ENCODE data around the gene NEU4. TPM values are rescaled to one million over a fixed set of nuclear protein-coding genes. Genes with fewer than 3 reads are reported as not detected.

NEU4 gene
- total and polyA plus RNA-seq, 2 donors from 2014 or later, result 0.76 to 2.8 TPM

- no peaks in the 10 kb centered on the region for H3K27me3 ChIP-seq (ENCODE audit: control insufficient read depth, insufficient read depth, low read length)
- no peaks in the 10 kb centered on the region for H3K36me3 ChIP-seq (ENCODE audit: control insufficient read depth in 2 of 3, insufficient read depth in 3 of 3, low read length in 3 of 3)
- DNase-seq (no peak), FAIRE-seq (no peak)
- no peaks in the 10 kb centered on the region for H3K9me3 ChIP-seq (ENCODE audit: control insufficient read depth in 2 of 3, insufficient read depth in 1 of 3, low read length in 3 of 3)
- intact Hi-C loops (cut with DNase I), result no loop called here
- no peak overlapping the region for H3K4me3 ChIP-seq (ENCODE audit: low read length in 3 of 3)
- H3K4me1 ChIP-seq (ENCODE audit: control insufficient read depth in 2 of 3, insufficient read depth in 2 of 3, low read depth in 1 of 3, low read length in 3 of 3), result no peaks in the 10 kb centered on the region
- no peak overlapping the region for H3K27ac ChIP-seq (ENCODE audit: low read depth in 2 of 2, low read length in 2 of 2)
- H3K9ac ChIP-seq (ENCODE audit: low read length in 3 of 3), result no peak overlapping the region
- TF ChIP-seq CTCF (IDR thresholded peaks at IDR 0.05; ENCODE audit: borderline replicate concordance, extremely low read depth, insufficient read depth), result no peak
Observed at GRCh38 chr2:241796209-241796608, 12.8 kb upstream of the NEU4 start.

GRCh38 chr2:241796610-241797138, 12.3 kb upstream of the NEU4 start:
- Histone ChIP-seq H3K4me1 (ENCODE audit: control insufficient read depth in 2 of 3, insufficient read depth in 2 of 3, low read depth in 1 of 3, low read length in 3 of 3) (no peaks in the 10 kb centered on the region), H3K27me3 (ENCODE audit: control insufficient read depth, insufficient read depth, low read length) (no peaks in the 10 kb centered on the region), H3K4me3 (ENCODE audit: low read length in 3 of 3) (no peak overlapping the region), H3K36me3 (ENCODE audit: control insufficient read depth in 2 of 3, insufficient read depth in 3 of 3, low read length in 3 of 3) (no peaks in the 10 kb centered on the region), H3K9ac (ENCODE audit: low read length in 3 of 3) (no peak overlapping the region), H3K27ac (ENCODE audit: low read depth in 2 of 2, low read length in 2 of 2) (no peak overlapping the region), H3K9me3 (ENCODE audit: control insufficient read depth in 2 of 3, insufficient read depth in 1 of 3, low read length in 3 of 3) (no peaks in the 10 kb centered on the region)
- FAIRE-seq (no peak), DNase-seq (peak in 1 of 5 donors; percentile 71)
- intact Hi-C loops (cut with DNase I), result no loop called here
- TF ChIP-seq CTCF (IDR thresholded peaks at IDR 0.05; ENCODE audit: borderline replicate concordance, extremely low read depth, insufficient read depth), result no peak

GRCh38 chr2:241797441-241798080, 11.4 kb upstream of the NEU4 start:
- H3K27me3 ChIP-seq (ENCODE audit: control insufficient read depth, insufficient read depth, low read length), result no peaks in the 10 kb centered on the region
- intact Hi-C loops (cut with DNase I), result no loop called here

More at GRCh38 chr2:241797441-241798080, 11.4 kb upstream of the NEU4 start:
- Histone ChIP-seq H3K36me3 (ENCODE audit: control insufficient read depth in 2 of 3, insufficient read depth in 3 of 3, low read length in 3 of 3) (no peaks in the 10 kb centered on the region), H3K27ac (ENCODE audit: low read depth in 2 of 2, low read length in 2 of 2) (no peak overlapping the region), H3K4me1 (ENCODE audit: control insufficient read depth in 2 of 3, insufficient read depth in 2 of 3, low read depth in 1 of 3, low read length in 3 of 3) (no peaks in the 10 kb centered on the region), H3K4me3 (ENCODE audit: low read length in 3 of 3) (no peak overlapping the region), H3K9me3 (ENCODE audit: control insufficient read depth in 2 of 3, insufficient read depth in 1 of 3, low read length in 3 of 3) (no peaks in the 10 kb centered on the region), H3K9ac (ENCODE audit: low read length in 3 of 3) (no peak overlapping the region)
- TF ChIP-seq CTCF (IDR thresholded peaks at IDR 0.05; ENCODE audit: borderline replicate concordance, extremely low read depth, insufficient read depth), result no peak
- FAIRE-seq (no peak), DNase-seq (peak in 1 of 5 donors; percentile 39)

All from kidney (tissue), 14 donors.